ENCODE measurements around the gene SAMD5.

GRCh38 chr6:147468634-147469033 is 39.9 kb upstream of the SAMD5 start:
- no peak for TF ChIP-seq EZH2 (IDR thresholded peaks at IDR 0.05; ENCODE audit: borderline replicate concordance, control insufficient read depth, low read depth, low read length)
- no peak for TF ChIP-seq POU2F2 (IDR thresholded peaks at IDR 0.05; ENCODE audit: borderline replicate concordance, low read depth, low read length)
- no peak for TF ChIP-seq CTCF (IDR thresholded peaks at IDR 0.05 in 2 of 3, conservative IDR thresholded peaks at IDR 0.05 in 1 of 3; ENCODE audit: control insufficient read depth in 2 of 3, extremely low read depth in 1 of 3, insufficient read depth in 1 of 3, low read depth in 3 of 3, low read length in 3 of 3)
- no peak for TF ChIP-seq SP1 (IDR thresholded peaks at IDR 0.05; ENCODE audit: low read depth, low read length)
- no peak for TF ChIP-seq SIN3A (IDR thresholded peaks at IDR 0.05; ENCODE audit: low read depth, low read length)
- TF ChIP-seq POLR2A (IDR thresholded peaks at IDR 0.05; ENCODE audit: low read depth, low read length): no peak
- TF ChIP-seq RFX5 (IDR thresholded peaks at IDR 0.05; ENCODE audit: low read depth, low read length): no peak
- TF ChIP-seq MTA3 (IDR thresholded peaks at IDR 0.05; ENCODE audit: borderline replicate concordance, low read length): no peak
